GM12892 (cell line): ENCODE data around the gene FOXC1.

ENCODE experiments used
- POLR2A ChIP-seq: IDR thresholded peaks from 2 replicates; pipeline ENCODE4 v1.6.1; 2011; ENCODE audit warnings: low read depth, low read length, control low read depth
- POLR2AphosphoS5 ChIP-seq: IDR thresholded peaks from 2 replicates; pipeline ENCODE4 v1.6.1; 2011; ENCODE audit warnings: low read depth, low read length, control low read depth
- TAF1 ChIP-seq: IDR thresholded peaks from 2 replicates; pipeline ENCODE4 v1.6.1; 2011; ENCODE audit warnings: low read depth, mild to moderate bottlenecking, control low read depth, low read length, borderline replicate concordance

- no peak for TF ChIP-seq POLR2A
- TF ChIP-seq POLR2AphosphoS5 = no peak
- no peak for TF ChIP-seq TAF1
These were observed 47.4 kb upstream of the FOXC1 start for GRCh38 chr6:1562171-1562955.
